ENCODE data around the gene ELOVL5.

DNA sequence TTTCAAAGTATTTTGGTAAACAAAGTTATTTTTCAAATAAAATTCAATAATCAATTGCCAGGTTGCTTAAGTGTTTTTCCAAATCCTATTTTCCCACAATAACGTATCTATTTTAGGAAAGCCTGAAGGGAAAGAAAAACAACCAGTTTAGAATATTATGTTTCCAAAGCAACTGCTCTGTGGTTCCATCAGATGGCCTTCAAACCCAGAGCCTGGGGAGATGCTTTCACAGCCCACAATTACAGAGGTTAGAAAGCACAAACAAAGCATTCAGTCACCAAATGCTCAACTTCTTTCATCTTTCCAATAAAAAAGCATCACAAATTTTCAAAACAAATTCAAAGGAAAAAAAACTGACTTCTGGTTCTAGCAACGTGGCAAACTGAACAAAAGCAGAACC is 66.0 kb downstream of the ELOVL5 start:
- TF ChIP-seq EZH2 (IDR thresholded peaks at IDR 0.05), result no peak
- no peak for TF ChIP-seq POLR2AphosphoS5 (IDR thresholded peaks at IDR 0.05; ENCODE audit: borderline replicate concordance, low read depth, low read length)
